Measurements from ENCODE around the gene TRAPPC8. TPM values are rescaled to one million over a fixed set of nuclear protein-coding genes. Genes with fewer than 3 reads are reported as not detected.

Gene TRAPPC8, protein sequence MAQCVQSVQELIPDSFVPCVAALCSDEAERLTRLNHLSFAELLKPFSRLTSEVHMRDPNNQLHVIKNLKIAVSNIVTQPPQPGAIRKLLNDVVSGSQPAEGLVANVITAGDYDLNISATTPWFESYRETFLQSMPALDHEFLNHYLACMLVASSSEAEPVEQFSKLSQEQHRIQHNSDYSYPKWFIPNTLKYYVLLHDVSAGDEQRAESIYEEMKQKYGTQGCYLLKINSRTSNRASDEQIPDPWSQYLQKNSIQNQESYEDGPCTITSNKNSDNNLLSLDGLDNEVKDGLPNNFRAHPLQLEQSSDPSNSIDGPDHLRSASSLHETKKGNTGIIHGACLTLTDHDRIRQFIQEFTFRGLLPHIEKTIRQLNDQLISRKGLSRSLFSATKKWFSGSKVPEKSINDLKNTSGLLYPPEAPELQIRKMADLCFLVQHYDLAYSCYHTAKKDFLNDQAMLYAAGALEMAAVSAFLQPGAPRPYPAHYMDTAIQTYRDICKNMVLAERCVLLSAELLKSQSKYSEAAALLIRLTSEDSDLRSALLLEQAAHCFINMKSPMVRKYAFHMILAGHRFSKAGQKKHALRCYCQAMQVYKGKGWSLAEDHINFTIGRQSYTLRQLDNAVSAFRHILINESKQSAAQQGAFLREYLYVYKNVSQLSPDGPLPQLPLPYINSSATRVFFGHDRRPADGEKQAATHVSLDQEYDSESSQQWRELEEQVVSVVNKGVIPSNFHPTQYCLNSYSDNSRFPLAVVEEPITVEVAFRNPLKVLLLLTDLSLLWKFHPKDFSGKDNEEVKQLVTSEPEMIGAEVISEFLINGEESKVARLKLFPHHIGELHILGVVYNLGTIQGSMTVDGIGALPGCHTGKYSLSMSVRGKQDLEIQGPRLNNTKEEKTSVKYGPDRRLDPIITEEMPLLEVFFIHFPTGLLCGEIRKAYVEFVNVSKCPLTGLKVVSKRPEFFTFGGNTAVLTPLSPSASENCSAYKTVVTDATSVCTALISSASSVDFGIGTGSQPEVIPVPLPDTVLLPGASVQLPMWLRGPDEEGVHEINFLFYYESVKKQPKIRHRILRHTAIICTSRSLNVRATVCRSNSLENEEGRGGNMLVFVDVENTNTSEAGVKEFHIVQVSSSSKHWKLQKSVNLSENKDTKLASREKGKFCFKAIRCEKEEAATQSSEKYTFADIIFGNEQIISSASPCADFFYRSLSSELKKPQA (N-terminal part only)
- 9.7 to 14.4 TPM (median 11.8 TPM) in 5 replicates for total RNA-seq (2022; extraction: Qiagen RNA extraction)

GRCh38 chr18:31942999-31943877, at the start of gene TRAPPC8:
Gene TRAPPC8, minus strand, starts transcription at chr18:31943128. Its CDS starts 364 bp downstream, at chr18:31942764.

Other genes with a start within 250 kb of the TRAPPC8 start
- not detected in 5 replicates for gene SLC25A52, start 182.2 kb downstream of the TRAPPC8 start, total RNA-seq (2022; extraction: Qiagen RNA extraction)
- gene RNF125, start 75.7 kb upstream of the TRAPPC8 start, total RNA-seq (2022; extraction: Qiagen RNA extraction) = 0.20 to 0.28 TPM (median 0.27 TPM) in 5 replicates
- 11.2 to 13.5 TPM (median 13.5 TPM) in 5 replicates for gene RNF138, start 148.7 kb upstream of the TRAPPC8 start, total RNA-seq (2022; extraction: Qiagen RNA extraction)
- gene MEP1B, start 246.9 kb upstream of the TRAPPC8 start, total RNA-seq (2022; extraction: Qiagen RNA extraction) = 0.05 TPM in 1 of 5 replicates, not detected in the others